ENCODE results near the gene C1orf53.

Gene C1orf53

DNA sequence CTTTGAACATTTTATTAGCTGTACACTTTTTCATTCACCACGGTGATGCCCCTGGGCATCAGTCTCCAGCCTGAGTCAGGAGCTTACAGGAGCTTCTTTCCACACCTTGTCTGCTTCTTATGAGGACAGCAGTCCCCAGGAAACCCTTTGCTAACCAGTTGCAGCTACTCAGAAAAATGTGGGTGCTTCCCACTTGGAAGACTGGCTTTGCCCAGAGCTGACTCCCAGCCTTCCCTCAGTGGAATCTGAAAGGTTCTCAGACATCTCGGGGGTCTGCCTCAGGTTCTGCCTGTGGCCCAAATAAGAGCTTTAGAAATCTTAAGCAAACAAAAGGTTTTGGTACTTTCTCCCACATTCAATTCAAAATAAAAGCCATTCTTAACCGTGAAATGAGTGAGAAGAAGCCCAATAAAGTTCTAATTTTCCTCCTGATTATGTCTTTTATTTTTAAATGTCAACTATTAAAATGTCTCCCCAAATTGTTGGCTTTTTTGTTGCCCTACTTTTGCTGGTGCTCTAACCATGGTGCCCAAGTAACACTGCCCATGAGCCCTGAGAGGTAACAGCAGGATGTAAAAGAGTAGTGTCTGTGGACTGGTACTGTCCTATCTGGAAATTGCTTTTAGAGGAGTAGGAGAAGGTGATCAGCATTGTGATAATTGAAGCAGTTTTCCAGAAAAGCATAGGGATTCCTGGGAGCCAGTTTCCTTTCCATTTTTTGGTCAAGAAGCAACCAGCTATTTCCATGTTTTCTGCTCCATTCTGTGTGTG is 5.6 kb downstream of the C1orf53 start:
- no peak overlapping the region for H3K4me3 ChIP-seq (replicated peaks; ENCODE audit: low read depth, low read length)
- TF ChIP-seq CTCF (IDR thresholded peaks at IDR 0.05; ENCODE audit: low read depth, low read length, missing control alignments), result no peak
- DNase-seq (ENCODE audit: extremely low read depth, low read depth), result no peak

DNA sequence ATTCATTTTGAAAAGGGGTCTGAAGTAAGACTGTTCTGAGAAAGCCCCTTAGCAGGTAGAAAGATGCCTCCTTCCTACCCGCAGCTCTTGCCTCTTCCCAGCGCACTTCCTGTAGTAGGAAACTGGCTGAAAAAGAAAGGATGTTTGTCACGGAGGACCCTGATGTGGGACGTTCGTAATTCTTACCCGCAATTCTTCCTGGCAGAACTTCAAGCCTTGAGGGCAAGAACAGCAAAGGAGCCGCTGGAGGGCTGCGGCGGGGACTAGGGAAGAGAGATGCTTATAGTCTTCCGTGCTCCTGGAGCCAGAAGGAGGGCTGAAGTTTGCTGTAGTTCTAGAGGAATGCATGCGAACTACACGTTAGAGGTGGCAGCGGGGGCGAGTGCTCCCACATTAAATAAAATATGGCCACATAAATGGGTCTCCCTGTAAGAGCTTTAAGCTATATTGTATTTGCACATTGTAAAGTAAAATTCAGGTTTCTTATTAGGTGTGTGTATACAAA is 6.3 kb downstream of the C1orf53 start:
- no peak overlapping the region for H3K4me3 ChIP-seq (replicated peaks; ENCODE audit: low read depth, low read length)
- DNase-seq (ENCODE audit: extremely low read depth, low read depth), result no peak
- TF ChIP-seq CTCF (IDR thresholded peaks at IDR 0.05; ENCODE audit: low read depth, low read length, missing control alignments), result no peak

- DNase-seq (ENCODE audit: extremely low read depth, low read depth), result no peak
- H3K4me3 ChIP-seq (replicated peaks; ENCODE audit: low read depth, low read length), result no peak overlapping the region
- no peak for TF ChIP-seq CTCF (IDR thresholded peaks at IDR 0.05; ENCODE audit: low read depth, low read length, missing control alignments)
Measured at GRCh38 chr1:197909384-197909783, 7.0 kb downstream of the C1orf53 start.

DNA sequence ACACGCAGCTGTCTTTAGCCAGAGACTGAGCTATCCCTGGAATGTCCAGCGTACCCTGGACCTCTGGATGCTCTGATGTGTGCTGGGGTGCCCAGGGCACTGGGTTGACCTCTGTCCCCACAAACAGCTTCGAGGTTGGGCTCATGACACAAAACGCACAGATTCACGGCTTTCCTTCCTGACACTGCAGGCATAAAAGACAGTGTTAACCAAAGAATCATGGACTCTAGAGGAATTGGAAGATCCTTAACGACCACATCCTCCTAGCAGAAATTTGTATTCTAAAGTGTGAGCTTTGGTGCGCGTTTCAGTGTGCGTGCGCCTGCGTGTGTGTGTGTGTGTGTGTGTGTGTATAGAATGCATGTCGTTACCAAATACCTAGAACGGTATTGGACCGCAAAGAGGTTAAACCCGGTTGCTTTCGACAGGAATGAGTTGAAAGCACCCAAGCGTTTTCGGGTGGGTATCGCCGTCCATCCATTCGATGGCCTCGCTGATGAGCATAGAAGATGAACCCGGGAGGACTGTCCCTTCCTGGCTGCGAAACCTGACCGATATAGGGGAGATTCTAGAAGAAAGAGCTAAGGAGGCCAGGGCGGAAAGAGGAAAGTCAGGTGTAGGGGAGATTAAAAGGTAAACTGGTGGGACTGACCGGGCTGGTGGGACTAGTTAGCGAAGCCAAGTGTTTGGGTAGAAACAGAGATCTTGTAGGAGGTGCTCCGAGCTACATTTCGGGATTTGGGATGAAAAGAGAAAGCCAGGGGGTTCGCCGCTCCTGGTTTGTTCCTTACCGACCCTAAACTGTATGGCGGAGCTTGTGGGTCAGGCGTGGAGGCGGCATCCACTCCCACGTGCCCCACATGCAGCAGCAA is 7.9 kb downstream of the C1orf53 start:
- TF ChIP-seq CTCF (IDR thresholded peaks at IDR 0.05; ENCODE audit: low read depth, low read length, missing control alignments), result no peak
- no peak for DNase-seq (ENCODE audit: extremely low read depth, low read depth)
- no peak overlapping the region for H3K4me3 ChIP-seq (replicated peaks; ENCODE audit: low read depth, low read length)

- H3K4me3 ChIP-seq (replicated peaks; ENCODE audit: low read depth, low read length), result no peak overlapping the region
- no peak for TF ChIP-seq CTCF (IDR thresholded peaks at IDR 0.05; ENCODE audit: low read depth, low read length, missing control alignments)
- DNase-seq (ENCODE audit: extremely low read depth, low read depth), result no peak
Measured at GRCh38 chr1:197911111-197911856, 8.9 kb downstream of the C1orf53 start.

GRCh38 chr1:197911857-197912696 is 9.6 kb downstream of the C1orf53 start:
- H3K4me3 ChIP-seq (replicated peaks; ENCODE audit: low read depth, low read length), result no peak overlapping the region
- TF ChIP-seq CTCF (IDR thresholded peaks at IDR 0.05; ENCODE audit: low read depth, low read length, missing control alignments), result no peak
- no peak for DNase-seq (ENCODE audit: extremely low read depth, low read depth)
